Panc1 (cell line): ENCODE measurements around the gene CRADD. TPM values are rescaled to one million over a fixed set of nuclear protein-coding genes. Genes with fewer than 3 reads are reported as not detected.

Experiments used
- ATAC-seq: fragments of 200-7000 bp; cut with Tn5 transposase; 2 replicates; pipeline ENCODE4 v1.9.1; 2020; ENCODE audit warnings: mild to moderate bottlenecking, moderate library complexity
- BruUV-seq: library from RNA; stranded (reverse); fragments of 400-500 nt; replicated peaks from 2 replicates; lab custom pipeline; 2021; lab: Mats Ljungman, UMichigan
- CTCF ChIA-PET: fragments of 300-600 bp; sonication (Branson Sonifier 250); formaldehyde crosslinking; loops from one replicate; lab custom pipeline; 2022; ENCODE audit warnings: antibody characterized with exemption; lab: Charles Lee
- POLR2A ChIA-PET: fragments of 300-600 bp; sonication (Branson Sonifier 250); formaldehyde crosslinking; loops from one replicate; lab custom pipeline; 2022; ENCODE audit warnings: antibody characterized with exemption; lab: Charles Lee
- DNase-seq: peaks from one replicate; pipeline ENCODE4 v3.0.0-alpha.2; 2010; ENCODE audit warnings: low read depth, low spot score
- H3K27ac ChIP-seq: 2 replicates; pipeline ENCODE4 v1.5.1; 2011; ENCODE audit warnings: mild to moderate bottlenecking, low read length, inconsistent platforms
- H3K27me3 ChIP-seq: fragments of 200-500 bp; sonication (Bioruptor generic); 2 replicates; pipeline ENCODE4 v1.6.0; 2014; ENCODE audit warnings: low read length, inconsistent platforms; ENCODE audit not compliant: control insufficient read depth, insufficient read depth
- H3K36me3 ChIP-seq: fragments of 200-500 bp; sonication (Bioruptor generic); 2 replicates; pipeline ENCODE4 v1.5.1; 2014; ENCODE audit warnings: inconsistent platforms, mild to moderate bottlenecking, low read length, moderate library complexity; ENCODE audit not compliant: control insufficient read depth, insufficient read depth
- H3K4me1 ChIP-seq: 2 replicates; pipeline ENCODE4 v1.5.1; 2011; ENCODE audit warnings: inconsistent platforms, mild to moderate bottlenecking, low read length, moderate library complexity; ENCODE audit not compliant: control insufficient read depth, insufficient read depth
- H3K4me3 ChIP-seq, 2 experiments: 2 replicates each; pipeline ENCODE4 v1.5.1; 2011 to 2012; ENCODE audit warnings: low read depth in 2 of 2, low read length in 2 of 2, mild to moderate bottlenecking in 2 of 2, inconsistent platforms in 1 of 2, moderate library complexity in 1 of 2
- H3K9me3 ChIP-seq: fragments of 200-500 bp; sonication (Bioruptor generic); 2 replicates; pipeline ENCODE4 v1.5.1; 2014; ENCODE audit warnings: low read depth, mild to moderate bottlenecking, inconsistent platforms, low read length, moderate library complexity; ENCODE audit not compliant: control insufficient read depth, insufficient read depth
- POLR2AphosphoS5 ChIP-seq: IDR thresholded peaks from 2 replicates; pipeline ENCODE4 v1.6.1; 2012; ENCODE audit warnings: mild to moderate bottlenecking, low read depth, low read length, moderate library complexity
- SIN3A ChIP-seq: IDR thresholded peaks from 2 replicates; pipeline ENCODE4 v1.6.1; 2012; ENCODE audit warnings: low read depth, mild to moderate bottlenecking, low read length, moderate library complexity, borderline replicate concordance; ENCODE audit not compliant: insufficient read depth
- TCF7L2 ChIP-seq: IDR thresholded peaks from 2 replicates; pipeline ENCODE4 v1.6.1; 2011; ENCODE audit warnings: mild to moderate bottlenecking, low read depth, low read length, inconsistent platforms
- in situ Hi-C: cut with HindIII; loops from 2 replicates; pipeline ENCODE4 v1.10.0; 2016; ENCODE audit warnings: low sequenced_read_pairs, low pct_unique_long_range_greater_than_20kb
- intact Hi-C: fragments of 100-400 bp; cut with micrococcal nuclease; formaldehyde crosslinking; loops from one replicate; pipeline ENCODE4 v1.10.0; 2022; ENCODE audit not compliant: unreplicated experiment
- total RNA-seq: library from RNA; stranded (reverse); gene quantifications from one replicate; pipeline ENCODE4 v1.2.1, GENCODE V29; 2021; ENCODE audit not compliant: unreplicated experiment
- TF ChIP-seq, protein P1 (sequence below), 2 experiments: IDR thresholded peaks; 2 replicates each; pipeline ENCODE4 v1.6.1; 2011 to 2012; ENCODE audit warnings: low read depth in 2 of 2, control low read depth in 1 of 2, low read length in 1 of 2, mild to moderate bottlenecking in 1 of 2, moderate library complexity in 1 of 2; ENCODE audit not compliant: insufficient read depth in 1 of 2
- TF ChIP-seq, protein P2 (sequence below): fragments of 450-650 bp; IDR thresholded peaks from 2 replicates; pipeline ENCODE4 v1.5.1; 2017; ENCODE audit warnings: mild to moderate bottlenecking

Gene CRADD
- total RNA-seq, 1 experiment from 2014 or later: 7.0 TPM

- ChIA-PET POLR2A (interaction anchor here (0.6 kb wide), 1 partner anchor 116 kb away, joined by 4 read pairs; no protein-coding TSS in a partner anchor), CTCF (no interaction called here)
- H3K9me3 ChIP-seq: no peaks in the 10 kb centered on the region
- intact Hi-C loops: no loop called here
- in situ Hi-C loops: no loop called here
- DNase-seq (no peak), ATAC-seq (no peak)
- no peaks in the 10 kb centered on the region for H3K27me3 ChIP-seq
- no peak for TF ChIP-seq POLR2AphosphoS5
- TF ChIP-seq, protein P1, sequence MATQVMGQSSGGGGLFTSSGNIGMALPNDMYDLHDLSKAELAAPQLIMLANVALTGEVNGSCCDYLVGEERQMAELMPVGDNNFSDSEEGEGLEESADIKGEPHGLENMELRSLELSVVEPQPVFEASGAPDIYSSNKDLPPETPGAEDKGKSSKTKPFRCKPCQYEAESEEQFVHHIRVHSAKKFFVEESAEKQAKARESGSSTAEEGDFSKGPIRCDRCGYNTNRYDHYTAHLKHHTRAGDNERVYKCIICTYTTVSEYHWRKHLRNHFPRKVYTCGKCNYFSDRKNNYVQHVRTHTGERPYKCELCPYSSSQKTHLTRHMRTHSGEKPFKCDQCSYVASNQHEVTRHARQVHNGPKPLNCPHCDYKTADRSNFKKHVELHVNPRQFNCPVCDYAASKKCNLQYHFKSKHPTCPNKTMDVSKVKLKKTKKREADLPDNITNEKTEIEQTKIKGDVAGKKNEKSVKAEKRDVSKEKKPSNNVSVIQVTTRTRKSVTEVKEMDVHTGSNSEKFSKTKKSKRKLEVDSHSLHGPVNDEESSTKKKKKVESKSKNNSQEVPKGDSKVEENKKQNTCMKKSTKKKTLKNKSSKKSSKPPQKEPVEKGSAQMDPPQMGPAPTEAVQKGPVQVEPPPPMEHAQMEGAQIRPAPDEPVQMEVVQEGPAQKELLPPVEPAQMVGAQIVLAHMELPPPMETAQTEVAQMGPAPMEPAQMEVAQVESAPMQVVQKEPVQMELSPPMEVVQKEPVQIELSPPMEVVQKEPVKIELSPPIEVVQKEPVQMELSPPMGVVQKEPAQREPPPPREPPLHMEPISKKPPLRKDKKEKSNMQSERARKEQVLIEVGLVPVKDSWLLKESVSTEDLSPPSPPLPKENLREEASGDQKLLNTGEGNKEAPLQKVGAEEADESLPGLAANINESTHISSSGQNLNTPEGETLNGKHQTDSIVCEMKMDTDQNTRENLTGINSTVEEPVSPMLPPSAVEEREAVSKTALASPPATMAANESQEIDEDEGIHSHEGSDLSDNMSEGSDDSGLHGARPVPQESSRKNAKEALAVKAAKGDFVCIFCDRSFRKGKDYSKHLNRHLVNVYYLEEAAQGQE (IDR thresholded peaks at IDR 0.05; ENCODE audit: insufficient read depth in 1 of 2, low read depth in 2 of 2, low read length in 1 of 2): no peak
- H3K4me1 ChIP-seq: no peaks in the 10 kb centered on the region
- BruUV-seq: no TSS peak
- H3K36me3 ChIP-seq: no peaks in the 10 kb centered on the region
- H3K4me3 ChIP-seq: no peak overlapping the region
- H3K27ac ChIP-seq: no peak overlapping the region
Observed at GRCh38 chr12:93838193-93838592, 161.0 kb downstream of the CRADD start.

- in situ Hi-C loops (no loop called here), intact Hi-C loops (no loop called here)
- Histone ChIP-seq H3K27me3 (no peaks in the 10 kb centered on the region), H3K9me3 (no peaks in the 10 kb centered on the region), H3K4me1 (no peaks in the 10 kb centered on the region), H3K27ac (no peak overlapping the region), H3K36me3 (no peaks in the 10 kb centered on the region), H3K4me3 (no peak overlapping the region)
- ChIA-PET POLR2A (interaction anchor here (0.6 kb wide), 1 partner anchor 115 kb away, joined by 4 read pairs; no protein-coding TSS in a partner anchor), CTCF (interaction anchor here (0.6 kb wide), 1 partner anchor 265 kb away, joined by 6 read pairs; no protein-coding TSS in a partner anchor)
- no peak for DNase-seq
- TF ChIP-seq POLR2AphosphoS5: no peak
- TF ChIP-seq, protein P2, sequence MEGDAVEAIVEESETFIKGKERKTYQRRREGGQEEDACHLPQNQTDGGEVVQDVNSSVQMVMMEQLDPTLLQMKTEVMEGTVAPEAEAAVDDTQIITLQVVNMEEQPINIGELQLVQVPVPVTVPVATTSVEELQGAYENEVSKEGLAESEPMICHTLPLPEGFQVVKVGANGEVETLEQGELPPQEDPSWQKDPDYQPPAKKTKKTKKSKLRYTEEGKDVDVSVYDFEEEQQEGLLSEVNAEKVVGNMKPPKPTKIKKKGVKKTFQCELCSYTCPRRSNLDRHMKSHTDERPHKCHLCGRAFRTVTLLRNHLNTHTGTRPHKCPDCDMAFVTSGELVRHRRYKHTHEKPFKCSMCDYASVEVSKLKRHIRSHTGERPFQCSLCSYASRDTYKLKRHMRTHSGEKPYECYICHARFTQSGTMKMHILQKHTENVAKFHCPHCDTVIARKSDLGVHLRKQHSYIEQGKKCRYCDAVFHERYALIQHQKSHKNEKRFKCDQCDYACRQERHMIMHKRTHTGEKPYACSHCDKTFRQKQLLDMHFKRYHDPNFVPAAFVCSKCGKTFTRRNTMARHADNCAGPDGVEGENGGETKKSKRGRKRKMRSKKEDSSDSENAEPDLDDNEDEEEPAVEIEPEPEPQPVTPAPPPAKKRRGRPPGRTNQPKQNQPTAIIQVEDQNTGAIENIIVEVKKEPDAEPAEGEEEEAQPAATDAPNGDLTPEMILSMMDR: no peak; the same call in 1 of the 2 replicates
- TF ChIP-seq TCF7L2: no peak
- no peak for TF ChIP-seq SIN3A
- TF ChIP-seq, protein P1 (IDR thresholded peaks at IDR 0.05; ENCODE audit: insufficient read depth in 1 of 2, low read depth in 2 of 2, low read length in 1 of 2): no peak
- no TSS peak for BruUV-seq
- no peak for ATAC-seq
Observed at GRCh38 chr12:93839064-93839463, 161.9 kb downstream of the CRADD start.
